Measurements from ENCODE around the gene PARD3B. TPM values are rescaled to one million over a fixed set of nuclear protein-coding genes. Genes with fewer than 3 reads are reported as not detected.

PARD3B gene
- total RNA-seq, 2 donors from 2014 or later, result 14.7 to 25.0 TPM

- Histone ChIP-seq H3K4me3 (no peak overlapping the region), H3K27me3 (replicated peaks; ENCODE audit: insufficient read depth) (no peaks in the 10 kb centered on the region), H3K27ac (no peak overlapping the region), H3K9me3 (no peaks in the 10 kb centered on the region), H3K36me3 (no peaks in the 10 kb centered on the region), H3K4me1 (replicated peaks) (no peaks in the 10 kb centered on the region)
- DNase-seq (ENCODE audit: low spot score), result no peak
- 93% methylated on average over 11 of the region's 11 CpGs for WGBS
- intact Hi-C loops (cut with DNase I), result no loop called here
- no peak for TF ChIP-seq POLR2A (IDR thresholded peaks at IDR 0.05)
- no peak for TF ChIP-seq POLR2AphosphoS5 (IDR thresholded peaks at IDR 0.05)
- TF ChIP-seq CTCF (IDR thresholded peaks at IDR 0.05), result no peak
These were observed 33.8 kb downstream of the PARD3B start for GRCh38 chr2:204578928-204579598.

GRCh38 chr2:204581946-204582345, 36.7 kb downstream of the PARD3B start:
- 61% methylated on average over 4 of the region's 4 CpGs for WGBS
- no peak for TF ChIP-seq POLR2AphosphoS5 (IDR thresholded peaks at IDR 0.05)

GRCh38 chr2:204583773-204584172, 38.5 kb downstream of the PARD3B start:
- H3K36me3 ChIP-seq, result no peaks in the 10 kb centered on the region
- WGBS, result 93% methylated on average over 2 of the region's 2 CpGs
- no peaks in the 10 kb centered on the region for H3K9me3 ChIP-seq
- no peaks in the 10 kb centered on the region for H3K4me1 ChIP-seq (replicated peaks)
- H3K27ac ChIP-seq, result no peak overlapping the region
- intact Hi-C loops (cut with DNase I), result no loop called here
- no peaks in the 10 kb centered on the region for H3K27me3 ChIP-seq (replicated peaks; ENCODE audit: insufficient read depth)
- no peak overlapping the region for H3K4me3 ChIP-seq
- TF ChIP-seq POLR2AphosphoS5 (IDR thresholded peaks at IDR 0.05) (no peak), POLR2A (IDR thresholded peaks at IDR 0.05) (no peak), CTCF (IDR thresholded peaks at IDR 0.05) (no peak)
- DNase-seq (ENCODE audit: low spot score), result no peak

More at GRCh38 chr2:204581946-204582345, 36.7 kb downstream of the PARD3B start:
- intact Hi-C loops (cut with DNase I), result no loop called here
- Histone ChIP-seq H3K27me3 (replicated peaks; ENCODE audit: insufficient read depth) (no peaks in the 10 kb centered on the region), H3K36me3 (no peaks in the 10 kb centered on the region), H3K4me1 (replicated peaks) (no peaks in the 10 kb centered on the region), H3K4me3 (no peak overlapping the region), H3K9me3 (no peaks in the 10 kb centered on the region), H3K27ac (no peak overlapping the region)
- no peak for DNase-seq (ENCODE audit: low spot score)

GRCh38 chr2:204585930-204586329, 40.7 kb downstream of the PARD3B start:
- Histone ChIP-seq H3K27me3 (replicated peaks; ENCODE audit: insufficient read depth) (no peaks in the 10 kb centered on the region), H3K27ac (no peak overlapping the region), H3K36me3 (no peaks in the 10 kb centered on the region), H3K4me1 (replicated peaks) (no peaks in the 10 kb centered on the region), H3K4me3 (no peak overlapping the region), H3K9me3 (no peaks in the 10 kb centered on the region)
- no peak for DNase-seq (ENCODE audit: low spot score)
- no peak for TF ChIP-seq POLR2AphosphoS5 (IDR thresholded peaks at IDR 0.05)
- no peak for TF ChIP-seq POLR2A (IDR thresholded peaks at IDR 0.05)
- TF ChIP-seq CTCF (IDR thresholded peaks at IDR 0.05), result no peak
- WGBS, result 80% methylated on average over 1 of the region's 1 CpG
- intact Hi-C loops (cut with DNase I), result no loop called here

- H3K9me3 ChIP-seq, result no peaks in the 10 kb centered on the region
- no peaks in the 10 kb centered on the region for H3K4me1 ChIP-seq (replicated peaks)
- intact Hi-C loops (cut with DNase I), result no loop called here
- 84% methylated on average over 7 of the region's 7 CpGs for WGBS
- H3K27ac ChIP-seq, result no peak overlapping the region
- no peaks in the 10 kb centered on the region for H3K36me3 ChIP-seq
- DNase-seq (ENCODE audit: low spot score), result no peak
- H3K27me3 ChIP-seq (replicated peaks; ENCODE audit: insufficient read depth), result no peaks in the 10 kb centered on the region
- no peak for TF ChIP-seq CTCF (IDR thresholded peaks at IDR 0.05)
- TF ChIP-seq POLR2AphosphoS5 (IDR thresholded peaks at IDR 0.05), result no peak
- no peak for TF ChIP-seq POLR2A (IDR thresholded peaks at IDR 0.05)
- H3K4me3 ChIP-seq, result no peak overlapping the region
These were observed 41.3 kb downstream of the PARD3B start for GRCh38 chr2:204586444-204587180.

Measured in prostate gland (tissue), 2 donors.